HCT116 (cell line): ENCODE results near the gene TBX15. TPM values are rescaled to one million over a fixed set of nuclear protein-coding genes. Genes with fewer than 3 reads are reported as not detected.

Experiments
- ATAC-seq: fragments of 200-7000 bp; cut with Tn5 transposase; 2 replicates; pipeline ENCODE4 v1.9.1; 2020; ENCODE audit warnings: mild to moderate bottlenecking, moderate library complexity
- BruUV-seq: library from RNA; stranded (reverse); fragments of 400-500 nt; replicated peaks from 2 replicates; lab custom pipeline; 2021; lab: Mats Ljungman, UMichigan
- CTCF ChIA-PET: fragments of 300-600 bp; sonication (Branson Sonifier 250); formaldehyde crosslinking; loops from one replicate; lab custom pipeline; 2021; ENCODE audit warnings: antibody characterized with exemption; lab: Charles Lee
- POLR2A ChIA-PET: fragments of 300-600, 350-600 bp; sonication (Branson Sonifier 250); formaldehyde crosslinking; loops from one replicate; lab custom pipeline; 2021; ENCODE audit warnings: antibody characterized with exemption; lab: Charles Lee
- RAD21 ChIA-PET, 2 experiments: fragments of 300-600 bp; sonication (Branson Sonifier 250); formaldehyde crosslinking; loops; one replicate each; lab custom pipeline; 2023; ENCODE audit warnings: low total read pairs in 2 of 2; ENCODE audit not compliant: uncharacterized antibody in 2 of 2, unreplicated experiment in 2 of 2, low non-redundant PET in 1 of 2; lab: Charles Lee
- DNase-seq: peaks from one replicate; pipeline ENCODE4 v3.0.0-alpha.2; 2010; ENCODE audit warnings: low read depth, low spot score
- H2AFZ ChIP-seq: fragments of 200-600 bp; shearing (Covaris generic), sonication (generic); 2 replicates; pipeline ENCODE4 v1.6.1; 2017; ENCODE audit warnings: low read depth, mixed run types, mixed read lengths, antibody characterized with exemption, low read length; ENCODE audit not compliant: poor library complexity, severe bottlenecking
- H3K27ac ChIP-seq: 2 replicates; pipeline ENCODE4 v1.5.1; 2012; ENCODE audit warnings: low read depth, low read length
- H3K27me3 ChIP-seq: fragments of 200-600 bp; sonication (generic); 2 replicates; pipeline ENCODE4 v1.6.1; 2016; ENCODE audit warnings: mixed run types, low read length, mixed read lengths; ENCODE audit not compliant: insufficient read depth
- H3K36me3 ChIP-seq, 2 experiments: fragments of 200-500 bp in 1 of 2; fragments of 200-600 bp in 1 of 2; sonication (Bioruptor generic) in 1 of 2; sonication (generic) in 1 of 2; 2 replicates each; pipeline versions ENCODE4 v1.5.1 to v1.6.1; 2014 to 2016; ENCODE audit warnings: low read length in 2 of 2, inconsistent platforms in 1 of 2, mixed read lengths in 1 of 2, mixed run types in 1 of 2; ENCODE audit not compliant: insufficient read depth in 2 of 2, control insufficient read depth in 1 of 2
- H3K4me1 ChIP-seq, 2 experiments: fragments of 200-600 bp in 1 of 2; sonication (generic) in 1 of 2; 2 replicates each; pipeline versions ENCODE4 v1.5.1 to v1.6.1; 2012 to 2017; ENCODE audit warnings: low read length in 2 of 2, inconsistent platforms in 1 of 2, mild to moderate bottlenecking in 1 of 2, mixed read lengths in 1 of 2, mixed run types in 1 of 2, moderate library complexity in 1 of 2; ENCODE audit not compliant: insufficient read depth in 2 of 2, control insufficient read depth in 1 of 2
- H3K4me2 ChIP-seq: fragments of 200-600 bp; sonication (generic); 2 replicates; pipeline ENCODE4 v1.6.1; 2017; ENCODE audit warnings: mixed run types, low read length, mixed read lengths
- H3K4me3 ChIP-seq, 2 experiments: fragments of 200-600 bp in 1 of 2; sonication (generic) in 1 of 2; replicated peaks in 1 of 2; 2 replicates each; pipeline ENCODE4 v1.5.1; 2011 to 2016; ENCODE audit warnings: low read length in 2 of 2, control low read depth in 1 of 2, low read depth in 1 of 2, mild to moderate bottlenecking in 1 of 2, mixed read lengths in 1 of 2, mixed run types in 1 of 2
- H3K79me2 ChIP-seq: fragments of 200-600 bp; sonication (generic); 2 replicates; pipeline ENCODE4 v1.6.1; 2017; ENCODE audit warnings: mild to moderate bottlenecking, mixed run types, low read length, moderate library complexity, mixed read lengths; ENCODE audit not compliant: insufficient read depth
- H3K9ac ChIP-seq: fragments of 200-600 bp; sonication (generic); 2 replicates; pipeline ENCODE4 v1.6.1; 2016; ENCODE audit warnings: low read length, mixed read lengths
- H3K9me2 ChIP-seq: fragments of 200-600 bp; sonication (generic), shearing (Covaris generic); 2 replicates; pipeline ENCODE4 v1.6.1; 2017; ENCODE audit warnings: mixed run types, mild to moderate bottlenecking, moderate library complexity; ENCODE audit not compliant: insufficient read depth
- H3K9me3 ChIP-seq, 2 experiments: fragments of 200-500 bp in 1 of 2; fragments of 200-600 bp in 1 of 2; sonication (Bioruptor generic) in 1 of 2; sonication (generic) in 1 of 2; 2 replicates each; pipeline ENCODE4 v1.6.1; 2014 to 2017; ENCODE audit warnings: low read length in 2 of 2, mixed read lengths in 2 of 2, inconsistent platforms in 1 of 2, low read depth in 1 of 2, mild to moderate bottlenecking in 1 of 2, mixed run types in 1 of 2, moderate library complexity in 1 of 2; ENCODE audit not compliant: control insufficient read depth in 1 of 2, insufficient read depth in 1 of 2
- H4K20me1 ChIP-seq: fragments of 200-600 bp; sonication (generic), shearing (Covaris generic); 2 replicates; pipeline ENCODE4 v1.6.1; 2017; ENCODE audit warnings: mixed run types, mild to moderate bottlenecking, moderate library complexity; ENCODE audit not compliant: insufficient read depth
- CEBPB ChIP-seq: IDR thresholded peaks from 2 replicates; pipeline ENCODE4 v1.6.1; 2012; ENCODE audit warnings: low read depth
- EZH2 ChIP-seq: fragments of 200-600 bp; sonication (generic); IDR thresholded peaks from 2 replicates; pipeline ENCODE4 v1.6.1; 2017; ENCODE audit warnings: antibody characterized with exemption, mixed run types
- MAX ChIP-seq: IDR thresholded peaks from 2 replicates; pipeline ENCODE4 v1.6.1; 2012
- SP1 ChIP-seq: IDR thresholded peaks from 2 replicates; pipeline ENCODE4 v1.6.1; 2012; ENCODE audit warnings: low read depth
- SRF ChIP-seq: IDR thresholded peaks from 2 replicates; pipeline ENCODE4 v1.6.1; 2012; ENCODE audit warnings: low read depth
- YY1 ChIP-seq: IDR thresholded peaks from 2 replicates; pipeline ENCODE4 v1.6.1; 2011; ENCODE audit warnings: low read length, low read depth, moderate library complexity, mild to moderate bottlenecking; ENCODE audit not compliant: insufficient replicate concordance; ENCODE audit errors: extremely low read depth
- ZBTB33 ChIP-seq: IDR thresholded peaks from 2 replicates; pipeline ENCODE4 v1.6.1; 2011; ENCODE audit warnings: mild to moderate bottlenecking, low read length, moderate library complexity; ENCODE audit not compliant: insufficient replicate concordance; ENCODE audit errors: extremely low read depth
- intact Hi-C: fragments of 100-400 bp; cut with micrococcal nuclease; formaldehyde crosslinking; loops from 2 replicates; pipeline ENCODE4 v1.10.0; 2022
- total RNA-seq: library from RNA; stranded (reverse); gene quantifications from one replicate; pipeline ENCODE4 v1.2.1, GENCODE V29; 2021; ENCODE audit not compliant: unreplicated experiment

The TBX15 gene
- total RNA-seq, 1 experiment from 2014 or later = not detected

GRCh38 chr1:118986555-118987467 lies 1.3 kb downstream of the TBX15 start:
- H3K4me2 ChIP-seq = no peak overlapping the region
- CTCF ChIA-PET = no interaction called here
- H2AFZ ChIP-seq = no peak overlapping the region

More at GRCh38 chr1:118986555-118987467, 1.3 kb downstream of the TBX15 start:
- POLR2A ChIA-PET = no interaction called here
- no peak overlapping the region for H3K27ac ChIP-seq
- no peaks in the 10 kb centered on the region for H3K9me2 ChIP-seq
- DNase-seq (no peak), ATAC-seq (no peak)
- no TSS peak for BruUV-seq
- RAD21 ChIA-PET = no interaction called here
- no peak for TF ChIP-seq EZH2
- TF ChIP-seq SRF = no peak
- TF ChIP-seq SP1 = no peak
- TF ChIP-seq ZBTB33 = no peak
- no peak for TF ChIP-seq MAX
- no peak for TF ChIP-seq YY1
- no peak for TF ChIP-seq CEBPB
- no peaks in the 10 kb centered on the region for H3K36me3 ChIP-seq
- H4K20me1 ChIP-seq = no peaks in the 10 kb centered on the region
- H3K4me1 ChIP-seq = no peaks in the 10 kb centered on the region
- H3K27me3 ChIP-seq = no peaks in the 10 kb centered on the region
- H3K9me3 ChIP-seq = no peaks in the 10 kb centered on the region
- no peaks in the 10 kb centered on the region for H3K79me2 ChIP-seq
- H3K4me3 ChIP-seq = no peak overlapping the region
- intact Hi-C loops = no loop called here
- no peak overlapping the region for H3K9ac ChIP-seq
